Right renal pelvis (tissue), 4 donors: ENCODE data around the gene ACVRL1. TPM values are rescaled to one million over a fixed set of nuclear protein-coding genes. Genes with fewer than 3 reads are reported as not detected.

Source experiments
- DNase-seq, 4 donors: peaks; one replicate each; pipeline ENCODE4 v3.0.0-alpha.2; 2013; ENCODE audit warnings: low read depth in 4 of 4, low spot score in 3 of 4, missing footprints in 1 of 4
- polyA plus RNA-seq, 4 donors: library from polyadenylated mRNA; unstranded; fragments of 120-200 nt; gene quantifications; one replicate each; pipeline ENCODE4 v1.2.1, GENCODE V29; 2013; ENCODE audit not compliant: insufficient read length in 4 of 4

Gene ACVRL1
- polyA plus RNA-seq, 4 donors = 32.8 to 37.8 (median 33.5) TPM

GRCh38 chr12:51895378-51896135 lies 11.7 kb upstream of the ACVRL1 start:
- no peak for DNase-seq

GRCh38 chr12:51896236-51896635 lies 11.1 kb upstream of the ACVRL1 start:
- no peak for DNase-seq

GRCh38 chr12:51897181-51897580 lies 10.1 kb upstream of the ACVRL1 start:
- no peak for DNase-seq

- DNase-seq = no peak
Measured at GRCh38 chr12:51898506-51898905, 8.8 kb upstream of the ACVRL1 start.

- no peak for DNase-seq
Measured at GRCh38 chr12:51898937-51899336, 8.4 kb upstream of the ACVRL1 start.

- no peak for DNase-seq
Measured at GRCh38 chr12:51900323-51900889, 6.9 kb upstream of the ACVRL1 start.

- DNase-seq = no peak
Measured at GRCh38 chr12:51901121-51901817, 6.0 kb upstream of the ACVRL1 start.

GRCh38 chr12:51901881-51902280 lies 5.4 kb upstream of the ACVRL1 start:
- no peak for DNase-seq

GRCh38 chr12:51904951-51905470 lies 2.3 kb upstream of the ACVRL1 start:
- no peak for DNase-seq

GRCh38 chr12:51905471-51906429 lies 1.6 kb upstream of the ACVRL1 start:
- DNase-seq = no peak

- no peak for DNase-seq
Measured at GRCh38 chr12:51906430-51907082, 748 bp upstream of the ACVRL1 start.

- DNase-seq = no peak
Measured at GRCh38 chr12:51907856-51908425, 637 bp downstream of the ACVRL1 start.

GRCh38 chr12:51908876-51909592 lies 1.7 kb downstream of the ACVRL1 start:
- no peak for DNase-seq

GRCh38 chr12:51910168-51910567 lies 2.9 kb downstream of the ACVRL1 start:
- DNase-seq = no peak

GRCh38 chr12:51910691-51911090 lies 3.4 kb downstream of the ACVRL1 start:
- no peak for DNase-seq

- DNase-seq = no peak
Measured at GRCh38 chr12:51911307-51911706, 4.0 kb downstream of the ACVRL1 start.

- DNase-seq = no peak
Measured at GRCh38 chr12:51911788-51912711, 4.7 kb downstream of the ACVRL1 start.
